ENCODE data around the gene ELL.

DNA sequence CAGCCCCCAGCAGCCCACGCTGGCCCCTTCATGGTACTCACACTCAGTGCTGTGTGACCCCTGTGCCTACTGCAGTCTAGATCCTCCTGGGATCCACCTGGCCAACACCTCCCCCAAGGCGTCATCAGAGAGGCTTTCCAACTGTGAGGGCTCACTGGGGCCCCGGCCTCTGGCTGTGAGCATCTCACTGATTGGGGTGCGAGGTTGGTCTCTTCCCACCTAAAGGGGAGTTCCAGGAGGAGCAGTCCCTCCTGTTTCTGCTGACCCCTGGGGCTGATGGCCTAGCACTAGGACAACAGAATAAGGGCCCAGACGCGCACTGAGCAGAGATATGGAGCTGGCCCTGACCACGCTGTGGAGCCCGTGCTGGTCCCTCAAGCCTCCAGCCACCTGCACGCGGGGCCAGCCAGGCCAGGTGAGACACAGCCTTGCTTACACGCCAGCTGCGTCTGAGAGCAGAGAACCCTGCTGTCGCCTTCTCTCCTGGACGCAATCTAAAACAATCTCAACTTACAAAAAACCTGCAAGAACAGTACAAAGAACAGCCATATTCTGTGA lies 32.2 kb downstream of the ELL start:
- TF ChIP-seq, protein P1, sequence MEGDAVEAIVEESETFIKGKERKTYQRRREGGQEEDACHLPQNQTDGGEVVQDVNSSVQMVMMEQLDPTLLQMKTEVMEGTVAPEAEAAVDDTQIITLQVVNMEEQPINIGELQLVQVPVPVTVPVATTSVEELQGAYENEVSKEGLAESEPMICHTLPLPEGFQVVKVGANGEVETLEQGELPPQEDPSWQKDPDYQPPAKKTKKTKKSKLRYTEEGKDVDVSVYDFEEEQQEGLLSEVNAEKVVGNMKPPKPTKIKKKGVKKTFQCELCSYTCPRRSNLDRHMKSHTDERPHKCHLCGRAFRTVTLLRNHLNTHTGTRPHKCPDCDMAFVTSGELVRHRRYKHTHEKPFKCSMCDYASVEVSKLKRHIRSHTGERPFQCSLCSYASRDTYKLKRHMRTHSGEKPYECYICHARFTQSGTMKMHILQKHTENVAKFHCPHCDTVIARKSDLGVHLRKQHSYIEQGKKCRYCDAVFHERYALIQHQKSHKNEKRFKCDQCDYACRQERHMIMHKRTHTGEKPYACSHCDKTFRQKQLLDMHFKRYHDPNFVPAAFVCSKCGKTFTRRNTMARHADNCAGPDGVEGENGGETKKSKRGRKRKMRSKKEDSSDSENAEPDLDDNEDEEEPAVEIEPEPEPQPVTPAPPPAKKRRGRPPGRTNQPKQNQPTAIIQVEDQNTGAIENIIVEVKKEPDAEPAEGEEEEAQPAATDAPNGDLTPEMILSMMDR (conservative IDR thresholded peaks at IDR 0.05; ENCODE audit: low read depth in 2 of 2), result no peak
- TF ChIP-seq, protein P2, sequence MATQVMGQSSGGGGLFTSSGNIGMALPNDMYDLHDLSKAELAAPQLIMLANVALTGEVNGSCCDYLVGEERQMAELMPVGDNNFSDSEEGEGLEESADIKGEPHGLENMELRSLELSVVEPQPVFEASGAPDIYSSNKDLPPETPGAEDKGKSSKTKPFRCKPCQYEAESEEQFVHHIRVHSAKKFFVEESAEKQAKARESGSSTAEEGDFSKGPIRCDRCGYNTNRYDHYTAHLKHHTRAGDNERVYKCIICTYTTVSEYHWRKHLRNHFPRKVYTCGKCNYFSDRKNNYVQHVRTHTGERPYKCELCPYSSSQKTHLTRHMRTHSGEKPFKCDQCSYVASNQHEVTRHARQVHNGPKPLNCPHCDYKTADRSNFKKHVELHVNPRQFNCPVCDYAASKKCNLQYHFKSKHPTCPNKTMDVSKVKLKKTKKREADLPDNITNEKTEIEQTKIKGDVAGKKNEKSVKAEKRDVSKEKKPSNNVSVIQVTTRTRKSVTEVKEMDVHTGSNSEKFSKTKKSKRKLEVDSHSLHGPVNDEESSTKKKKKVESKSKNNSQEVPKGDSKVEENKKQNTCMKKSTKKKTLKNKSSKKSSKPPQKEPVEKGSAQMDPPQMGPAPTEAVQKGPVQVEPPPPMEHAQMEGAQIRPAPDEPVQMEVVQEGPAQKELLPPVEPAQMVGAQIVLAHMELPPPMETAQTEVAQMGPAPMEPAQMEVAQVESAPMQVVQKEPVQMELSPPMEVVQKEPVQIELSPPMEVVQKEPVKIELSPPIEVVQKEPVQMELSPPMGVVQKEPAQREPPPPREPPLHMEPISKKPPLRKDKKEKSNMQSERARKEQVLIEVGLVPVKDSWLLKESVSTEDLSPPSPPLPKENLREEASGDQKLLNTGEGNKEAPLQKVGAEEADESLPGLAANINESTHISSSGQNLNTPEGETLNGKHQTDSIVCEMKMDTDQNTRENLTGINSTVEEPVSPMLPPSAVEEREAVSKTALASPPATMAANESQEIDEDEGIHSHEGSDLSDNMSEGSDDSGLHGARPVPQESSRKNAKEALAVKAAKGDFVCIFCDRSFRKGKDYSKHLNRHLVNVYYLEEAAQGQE (IDR thresholded peaks at IDR 0.05; ENCODE audit: unreplicated experiment), result no peak
- no peak for TF ChIP-seq EZH2phosphoT487 (IDR thresholded peaks at IDR 0.05; ENCODE audit: unreplicated experiment)
- no peak for TF ChIP-seq CREB1 (CRISPR knock-in tag; IDR thresholded peaks at IDR 0.05; ENCODE audit: low read depth)
- no peak for TF ChIP-seq POLR2AphosphoS5 (IDR thresholded peaks at IDR 0.05; ENCODE audit: low read depth)
